D721Med (cell line): Measurements from ENCODE around the gene ZFHX3.

Experiments
- DNase-seq: peaks from one replicate; pipeline ENCODE4 v3.0.0; 2011; ENCODE audit warnings: low spot score; ENCODE audit not compliant: insufficient read length
- FAIRE-seq: peaks from 2 replicates; lab custom pipeline; 2011; peaks lifted over from hg19 to GRCh38; lab: Jason Lieb, UNC
- CTCF ChIP-seq: IDR thresholded peaks from 2 replicates; pipeline ENCODE4 v1.5.1; 2012; ENCODE audit warnings: mild to moderate bottlenecking, control low read depth; ENCODE audit not compliant: insufficient read depth; ENCODE audit errors: missing control alignments

The ZFHX3 gene

DNA sequence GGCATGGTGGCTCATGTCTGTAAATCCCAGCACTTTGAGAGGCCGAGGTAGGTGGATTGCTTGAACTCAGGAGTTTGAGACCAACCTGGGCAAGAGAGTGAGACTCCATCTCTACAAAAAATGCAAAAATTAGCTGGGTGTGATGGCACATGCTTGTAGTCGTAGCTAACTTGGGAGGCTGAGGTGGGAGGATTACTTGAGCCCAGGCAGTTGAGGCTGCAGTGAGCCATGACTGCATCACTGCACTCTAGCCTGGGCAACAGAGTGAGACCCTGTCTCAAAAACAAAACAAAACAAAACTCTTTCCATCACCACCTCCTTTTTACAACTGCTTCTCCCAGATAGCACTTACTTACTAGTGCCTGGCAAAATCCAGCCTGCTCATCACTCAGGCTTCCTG lies 214.0 kb downstream of the ZFHX3 start:
- DNase-seq (no peak), FAIRE-seq (no peak)
- TF ChIP-seq CTCF, result no peak

DNA sequence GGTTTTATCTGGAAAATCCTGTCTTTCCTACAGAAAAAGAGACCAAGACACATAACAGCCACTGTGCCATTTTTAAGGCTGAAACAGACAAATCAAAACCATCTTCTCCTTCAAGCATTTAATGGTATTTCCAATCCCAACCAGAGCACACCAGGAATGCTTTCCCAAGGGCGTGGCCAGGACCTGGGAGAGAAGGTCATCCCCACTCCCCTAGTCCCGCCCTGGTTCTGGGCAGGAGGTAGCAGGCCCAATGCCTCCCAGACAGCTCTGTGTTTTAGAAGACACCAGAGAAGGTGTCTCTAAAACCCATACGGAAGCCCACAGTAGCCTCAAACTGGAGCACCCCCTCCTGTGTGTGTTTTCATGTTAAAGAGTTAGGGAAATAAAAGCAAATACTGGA lies 214.4 kb downstream of the ZFHX3 start:
- FAIRE-seq (no peak), DNase-seq (no peak)
- no peak for TF ChIP-seq CTCF

DNA sequence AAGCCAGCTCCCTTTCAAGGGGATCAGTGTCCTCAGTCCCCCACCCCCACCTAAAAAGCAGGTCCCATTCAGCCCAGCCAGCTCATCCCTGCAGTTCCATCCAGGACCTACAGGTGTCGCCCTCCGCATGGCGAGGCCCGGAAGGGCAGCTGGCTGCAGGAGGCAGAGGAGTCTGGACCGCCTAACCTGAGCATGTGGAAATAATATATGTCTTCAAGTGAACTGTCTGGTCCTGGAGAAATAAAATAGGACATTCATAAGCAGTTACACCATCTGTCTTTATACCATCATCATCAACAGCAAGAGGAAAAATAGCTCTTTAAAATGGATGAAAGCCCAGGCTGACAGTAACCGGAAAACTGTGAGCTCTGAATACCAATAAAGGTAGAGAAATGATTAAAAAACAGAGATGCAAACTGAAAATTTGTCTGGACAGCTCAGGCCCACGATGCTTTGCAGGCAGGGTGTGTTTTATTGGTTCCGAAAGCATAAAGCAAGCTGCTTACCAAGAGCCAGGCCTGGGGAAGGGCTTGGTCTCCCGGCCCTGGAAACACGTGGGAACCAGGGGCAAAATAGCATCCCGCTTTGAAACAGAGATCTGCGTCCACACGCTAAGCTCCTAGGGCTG lies 215.2 kb downstream of the ZFHX3 start:
- FAIRE-seq (no peak), DNase-seq (peak; percentile 24)
- peak; percentile 92 for TF ChIP-seq CTCF

DNA sequence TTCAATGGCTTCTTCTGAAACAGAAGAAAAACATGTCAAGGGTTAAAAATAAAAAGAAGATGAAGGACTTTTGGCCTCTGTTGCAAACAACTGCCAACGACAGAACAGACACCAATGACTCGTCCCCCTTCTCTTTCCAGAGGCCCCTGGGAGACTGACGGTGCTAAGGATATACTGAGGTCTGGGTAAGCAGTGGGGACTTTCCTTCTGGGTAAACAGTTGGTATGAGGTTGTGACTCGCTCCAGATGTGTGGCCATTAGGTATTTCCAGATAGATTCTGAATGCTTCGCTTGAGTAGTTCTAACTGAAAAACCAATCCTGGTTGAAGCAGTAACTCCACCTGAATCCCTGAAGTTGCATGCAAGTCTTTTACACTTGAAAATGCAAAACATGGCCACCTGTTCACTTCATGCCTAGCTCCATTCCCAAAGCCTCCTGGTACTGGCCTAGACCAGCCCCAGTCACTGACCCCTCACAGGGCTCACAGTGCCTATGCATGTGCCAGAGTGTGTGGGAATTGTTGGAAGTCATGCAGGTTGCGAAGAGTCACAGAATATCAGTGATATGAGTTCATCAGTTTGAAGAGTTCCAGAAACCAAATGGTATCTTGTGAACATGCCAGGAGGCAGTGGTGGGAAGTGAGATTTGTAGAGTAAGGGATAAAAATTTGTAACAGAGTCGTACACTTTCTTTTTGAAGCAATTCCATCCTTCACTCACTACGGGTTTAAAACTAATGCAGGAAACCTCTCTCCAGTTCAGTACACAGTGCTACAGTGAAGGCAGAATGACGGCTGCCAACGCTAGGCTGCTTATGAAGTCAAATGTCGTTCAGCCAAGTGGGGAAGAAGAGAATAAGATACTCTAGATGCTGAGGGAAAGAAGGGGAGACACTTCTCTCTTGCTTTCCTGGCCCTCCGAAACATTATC lies 217.8 kb downstream of the ZFHX3 start:
- FAIRE-seq (no peak), DNase-seq (no peak)
- no peak for TF ChIP-seq CTCF

- no peak for TF ChIP-seq CTCF
- DNase-seq (no peak), FAIRE-seq (no peak)
These were observed 220.1 kb downstream of the ZFHX3 start for GRCh38 chr16:72827866-72828265.

- no peak for FAIRE-seq
- TF ChIP-seq CTCF, result no peak
- no peak for DNase-seq
These were observed 221.9 kb downstream of the ZFHX3 start for GRCh38 chr16:72825912-72826621.
